ENCODE measurements around the gene SLC4A4.

The SLC4A4 gene

GRCh38 chr4:71343670-71344466 is 5.0 kb downstream of the SLC4A4 start:
- TF ChIP-seq CREB1 (IDR thresholded peaks at IDR 0.05; ENCODE audit: low read depth) (no peak), EP300 (IDR thresholded peaks at IDR 0.05; ENCODE audit: borderline replicate concordance) (no peak), YY1 (IDR thresholded peaks at IDR 0.05; ENCODE audit: low read depth) (no peak), EGR1 (IDR thresholded peaks at IDR 0.05) (no peak), MAX (IDR thresholded peaks at IDR 0.05) (no peak), REST (IDR thresholded peaks at IDR 0.05; ENCODE audit: low read depth) (no peak), NFIC (IDR thresholded peaks at IDR 0.05) (no peak), ZBTB7A (IDR thresholded peaks at IDR 0.05; ENCODE audit: low read depth) (no peak), USF1 (IDR thresholded peaks at IDR 0.05) (no peak), TAF1 (IDR thresholded peaks at IDR 0.05; ENCODE audit: low read depth) (no peak), TEAD4 (IDR thresholded peaks at IDR 0.05) (no peak), RAD21 (IDR thresholded peaks at IDR 0.05; ENCODE audit: low read depth) (no peak), CEBPB (IDR thresholded peaks at IDR 0.05) (no peak), FOXM1 (IDR thresholded peaks at IDR 0.05; ENCODE audit: borderline replicate concordance, low read depth) (no peak), TCF12 (IDR thresholded peaks at IDR 0.05; ENCODE audit: low read depth) (no peak)

GRCh38 chr4:71346710-71347109 is 7.9 kb downstream of the SLC4A4 start:
- TF ChIP-seq MAX (IDR thresholded peaks at IDR 0.05) = no peak
- TF ChIP-seq CEBPB (IDR thresholded peaks at IDR 0.05) = no peak
- TF ChIP-seq TEAD4 (IDR thresholded peaks at IDR 0.05) = no peak
- TF ChIP-seq EGR1 (IDR thresholded peaks at IDR 0.05) = no peak

GRCh38 chr4:71348586-71348985 is 9.8 kb downstream of the SLC4A4 start:
- TF ChIP-seq NFIC (IDR thresholded peaks at IDR 0.05) = no peak
- TF ChIP-seq YY1 (IDR thresholded peaks at IDR 0.05; ENCODE audit: low read depth) = no peak
- no peak for TF ChIP-seq FOXM1 (IDR thresholded peaks at IDR 0.05; ENCODE audit: borderline replicate concordance, low read depth)
- TF ChIP-seq ZBTB7A (IDR thresholded peaks at IDR 0.05; ENCODE audit: low read depth) = no peak
- TF ChIP-seq CEBPB (IDR thresholded peaks at IDR 0.05) = no peak
- no peak for TF ChIP-seq RAD21 (IDR thresholded peaks at IDR 0.05; ENCODE audit: low read depth)
- no peak for TF ChIP-seq REST (IDR thresholded peaks at IDR 0.05; ENCODE audit: low read depth)
- TF ChIP-seq EP300 (IDR thresholded peaks at IDR 0.05; ENCODE audit: borderline replicate concordance) = no peak
- no peak for TF ChIP-seq TEAD4 (IDR thresholded peaks at IDR 0.05)
- no peak for TF ChIP-seq CREB1 (IDR thresholded peaks at IDR 0.05; ENCODE audit: low read depth)
- no peak for TF ChIP-seq EGR1 (IDR thresholded peaks at IDR 0.05)
- no peak for TF ChIP-seq USF1 (IDR thresholded peaks at IDR 0.05)
- TF ChIP-seq TCF12 (IDR thresholded peaks at IDR 0.05; ENCODE audit: low read depth) = no peak
- TF ChIP-seq TAF1 (IDR thresholded peaks at IDR 0.05; ENCODE audit: low read depth) = no peak
- TF ChIP-seq MAX (IDR thresholded peaks at IDR 0.05) = no peak

- TF ChIP-seq TCF12 (IDR thresholded peaks at IDR 0.05; ENCODE audit: low read depth) = no peak
- no peak for TF ChIP-seq CREB1 (IDR thresholded peaks at IDR 0.05; ENCODE audit: low read depth)
Measured at GRCh38 chr4:71355045-71355444, 16.2 kb downstream of the SLC4A4 start.

GRCh38 chr4:71355971-71356370 is 17.2 kb downstream of the SLC4A4 start:
- no peak for TF ChIP-seq ZBTB7A (IDR thresholded peaks at IDR 0.05; ENCODE audit: low read depth)
- TF ChIP-seq EP300 (IDR thresholded peaks at IDR 0.05; ENCODE audit: borderline replicate concordance) = no peak
- no peak for TF ChIP-seq YY1 (IDR thresholded peaks at IDR 0.05; ENCODE audit: low read depth)
- TF ChIP-seq TEAD4 (IDR thresholded peaks at IDR 0.05) = no peak
- TF ChIP-seq CREB1 (IDR thresholded peaks at IDR 0.05; ENCODE audit: low read depth) = no peak
- TF ChIP-seq TAF1 (IDR thresholded peaks at IDR 0.05; ENCODE audit: low read depth) = no peak
- no peak for TF ChIP-seq MAX (IDR thresholded peaks at IDR 0.05)
- TF ChIP-seq TCF12 (IDR thresholded peaks at IDR 0.05; ENCODE audit: low read depth) = no peak
- TF ChIP-seq REST (IDR thresholded peaks at IDR 0.05; ENCODE audit: low read depth) = no peak
- TF ChIP-seq RAD21 (IDR thresholded peaks at IDR 0.05; ENCODE audit: low read depth) = no peak
- no peak for TF ChIP-seq USF1 (IDR thresholded peaks at IDR 0.05)
- TF ChIP-seq CEBPB (IDR thresholded peaks at IDR 0.05) = no peak
- TF ChIP-seq FOXM1 (IDR thresholded peaks at IDR 0.05; ENCODE audit: borderline replicate concordance, low read depth) = no peak
- TF ChIP-seq EGR1 (IDR thresholded peaks at IDR 0.05) = no peak
- no peak for TF ChIP-seq NFIC (IDR thresholded peaks at IDR 0.05)
